Suprapubic skin (tissue), 4 donors: Measurements from ENCODE around the gene IQSEC2. TPM values are rescaled to one million over a fixed set of nuclear protein-coding genes. Genes with fewer than 3 reads are reported as not detected.

Source experiments
- DNase-seq, 2 donors: peaks; one replicate each; pipeline ENCODE4 v3.0.0-alpha.2; 2019; ENCODE audit warnings: low spot score in 2 of 2
- H3K27ac ChIP-seq: fragments of 200-600 bp; sonication (generic); one replicate; pipeline ENCODE4 v1.5.1; 2019
- H3K27me3 ChIP-seq: fragments of 200-600 bp; sonication (generic); one replicate; pipeline ENCODE4 v1.5.1; 2019
- H3K36me3 ChIP-seq: fragments of 200-600 bp; sonication (generic); one replicate; pipeline ENCODE4 v1.5.1; 2019
- H3K4me1 ChIP-seq: fragments of 200-600 bp; sonication (generic); one replicate; pipeline ENCODE4 v1.5.1; 2019
- H3K4me3 ChIP-seq: fragments of 200-600 bp; sonication (generic); one replicate; pipeline ENCODE4 v1.5.1; 2019; ENCODE audit warnings: mild to moderate bottlenecking
- H3K9me3 ChIP-seq: fragments of 200-600 bp; sonication (generic); one replicate; pipeline ENCODE4 v1.5.1; 2019
- EP300 ChIP-seq: sonication (generic); formaldehyde crosslinking; IDR thresholded peaks from one replicate; pipeline ENCODE4 v1.6.1; 2017; ENCODE audit warnings: antibody characterized with exemption
- POLR2A ChIP-seq, 2 donors: fragments of 450-650 bp; IDR thresholded peaks; one replicate each; pipeline ENCODE4 v1.6.1; 2017; ENCODE audit warnings: antibody characterized with exemption in 2 of 2, mild to moderate bottlenecking in 2 of 2, moderate library complexity in 2 of 2
- POLR2AphosphoS5 ChIP-seq, 3 donors: sonication (generic); formaldehyde crosslinking; IDR thresholded peaks; one replicate each; pipeline ENCODE4 v1.6.1; 2017; ENCODE audit warnings: antibody characterized with exemption in 3 of 3
- WGBS: methylation state at CpG from one replicate; pipeline ENCODE4 v1.1.5; 2018; 5-methylcytosine and 5-hydroxymethylcytosine counted together
- total RNA-seq, 4 donors: library from RNA; depleted of rRNA; stranded (reverse); fragments of >200 nt; gene quantifications; one replicate each; pipeline ENCODE4 v1.1.0, GENCODE V29; 2016
- TF ChIP-seq, protein P1 (sequence below), 2 donors: fragments of 200-600 bp in 1 of 2; fragments of 450-650 bp in 1 of 2; sonication (generic) in 1 of 2; IDR thresholded peaks; one replicate each; pipeline ENCODE4 v1.5.1; 2016 to 2019; ENCODE audit warnings: antibody characterized with exemption in 2 of 2, mild to moderate bottlenecking in 1 of 2, moderate library complexity in 1 of 2

The IQSEC2 gene
- total RNA-seq, 4 donors from 2014 or later = 24.4 to 42.1 (median 28.9) TPM

DNA sequence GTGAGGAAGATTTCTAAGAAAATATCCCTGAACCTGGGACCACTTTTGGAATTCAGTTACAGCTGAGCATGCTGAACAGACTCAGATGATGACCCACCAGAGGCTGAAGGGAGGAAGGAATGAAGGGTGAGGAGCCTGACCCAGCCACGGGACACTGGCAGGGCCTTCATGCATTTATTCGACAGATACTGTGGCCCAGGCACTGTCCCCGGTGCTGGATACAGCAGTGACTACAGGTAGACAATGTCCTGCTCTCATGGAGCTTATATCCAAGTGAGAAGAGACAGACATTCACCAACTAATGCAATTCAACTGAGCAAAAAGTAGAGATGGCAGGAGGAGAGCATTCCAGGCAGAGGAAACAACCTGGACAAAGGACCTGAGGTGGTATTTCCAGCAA, 2.2 kb upstream of the IQSEC2 start:
- DNase-seq = no peak
- no peak overlapping the region for H3K4me3 ChIP-seq
- peaks cover 40% of the 10 kb centered on the region for H3K4me1 ChIP-seq
- no peaks in the 10 kb centered on the region for H3K9me3 ChIP-seq
- no peaks in the 10 kb centered on the region for H3K27me3 ChIP-seq
- no peak overlapping the region for H3K27ac ChIP-seq
- no peaks in the 10 kb centered on the region for H3K36me3 ChIP-seq
- TF ChIP-seq EP300 (no peak), POLR2A (IDR thresholded peaks at IDR 0.05) (no peak), POLR2AphosphoS5 (IDR thresholded peaks at IDR 0.05) (no peak)
- TF ChIP-seq, protein P1, sequence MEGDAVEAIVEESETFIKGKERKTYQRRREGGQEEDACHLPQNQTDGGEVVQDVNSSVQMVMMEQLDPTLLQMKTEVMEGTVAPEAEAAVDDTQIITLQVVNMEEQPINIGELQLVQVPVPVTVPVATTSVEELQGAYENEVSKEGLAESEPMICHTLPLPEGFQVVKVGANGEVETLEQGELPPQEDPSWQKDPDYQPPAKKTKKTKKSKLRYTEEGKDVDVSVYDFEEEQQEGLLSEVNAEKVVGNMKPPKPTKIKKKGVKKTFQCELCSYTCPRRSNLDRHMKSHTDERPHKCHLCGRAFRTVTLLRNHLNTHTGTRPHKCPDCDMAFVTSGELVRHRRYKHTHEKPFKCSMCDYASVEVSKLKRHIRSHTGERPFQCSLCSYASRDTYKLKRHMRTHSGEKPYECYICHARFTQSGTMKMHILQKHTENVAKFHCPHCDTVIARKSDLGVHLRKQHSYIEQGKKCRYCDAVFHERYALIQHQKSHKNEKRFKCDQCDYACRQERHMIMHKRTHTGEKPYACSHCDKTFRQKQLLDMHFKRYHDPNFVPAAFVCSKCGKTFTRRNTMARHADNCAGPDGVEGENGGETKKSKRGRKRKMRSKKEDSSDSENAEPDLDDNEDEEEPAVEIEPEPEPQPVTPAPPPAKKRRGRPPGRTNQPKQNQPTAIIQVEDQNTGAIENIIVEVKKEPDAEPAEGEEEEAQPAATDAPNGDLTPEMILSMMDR (IDR thresholded peaks at IDR 0.05) = no peak
- WGBS = 75% methylated on average over 3 of the region's 3 CpGs

DNA sequence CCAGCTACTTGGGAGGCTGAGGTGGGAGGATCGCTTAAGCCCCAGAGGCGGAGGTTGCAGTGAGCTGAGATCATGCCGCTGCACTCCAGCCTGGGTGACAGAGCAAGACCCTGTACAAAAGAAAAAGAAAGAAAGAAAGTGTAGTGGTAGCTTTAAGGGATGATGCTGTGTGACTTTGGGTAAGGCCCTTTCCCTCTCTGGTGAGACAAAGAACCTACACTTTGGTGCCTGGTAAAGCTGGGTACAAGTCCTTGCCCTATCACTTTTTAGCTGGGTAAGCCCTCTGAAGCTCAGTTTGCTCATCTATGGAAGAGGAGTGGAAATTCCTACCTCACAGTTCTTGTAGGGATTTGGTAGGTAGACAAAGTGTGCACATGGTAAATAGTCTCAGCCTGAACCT, 1.7 kb upstream of the IQSEC2 start:
- Histone ChIP-seq H3K27ac (no peak overlapping the region), H3K9me3 (no peaks in the 10 kb centered on the region), H3K27me3 (no peaks in the 10 kb centered on the region), H3K4me1 (peaks cover 37% of the 10 kb centered on the region), H3K4me3 (no peak overlapping the region), H3K36me3 (no peaks in the 10 kb centered on the region)
- no peak for TF ChIP-seq POLR2A (IDR thresholded peaks at IDR 0.05)
- no peak for TF ChIP-seq EP300
- TF ChIP-seq POLR2AphosphoS5 (IDR thresholded peaks at IDR 0.05) = no peak
- TF ChIP-seq, protein P1 (IDR thresholded peaks at IDR 0.05) = no peak
- DNase-seq = no peak
- WGBS = 97% methylated on average over 3 of the region's 3 CpGs

DNA sequence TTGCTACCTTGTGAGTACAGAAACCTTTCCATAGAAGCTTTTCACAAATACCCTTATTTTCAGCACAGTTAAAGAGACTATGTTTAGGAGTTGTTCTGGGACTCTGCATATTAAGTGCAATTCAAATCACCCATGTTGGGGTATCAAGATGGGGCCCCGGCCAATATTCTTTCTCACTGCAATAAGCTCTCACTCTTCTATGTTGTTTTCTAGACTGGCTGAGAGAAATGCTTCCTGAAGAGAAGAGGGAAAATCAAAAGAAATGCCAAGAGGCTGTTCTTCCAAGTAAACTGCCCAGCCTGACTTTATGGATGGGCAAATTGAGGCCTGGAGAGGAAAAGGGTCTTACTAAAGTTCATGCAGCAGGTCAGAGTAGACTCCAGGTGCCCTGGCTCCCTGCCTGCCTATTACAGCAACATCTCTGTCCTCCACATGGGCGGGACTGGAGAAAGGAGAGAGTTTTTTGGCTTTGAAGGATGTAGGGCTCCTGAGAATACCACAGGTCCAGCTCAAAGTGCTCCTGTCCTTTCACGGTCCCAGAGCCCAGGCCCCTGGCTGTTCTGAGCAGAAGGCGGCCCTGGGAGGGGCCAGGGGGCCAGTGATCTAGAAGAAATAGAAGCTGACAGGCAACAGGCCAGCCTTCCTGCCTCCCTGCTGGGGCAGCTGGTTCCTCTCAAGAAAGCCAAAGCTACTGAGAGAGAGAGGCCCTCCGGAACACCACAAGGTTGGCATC, 745 bp upstream of the IQSEC2 start:
- no peaks in the 10 kb centered on the region for H3K36me3 ChIP-seq
- TF ChIP-seq EP300 (no peak), POLR2AphosphoS5 (IDR thresholded peaks at IDR 0.05) (no peak), POLR2A (IDR thresholded peaks at IDR 0.05) (no peak)
- TF ChIP-seq, protein P1 (IDR thresholded peaks at IDR 0.05) = no peak
- H3K4me3 ChIP-seq = no peak overlapping the region
- no peak overlapping the region for H3K27ac ChIP-seq
- H3K27me3 ChIP-seq = no peaks in the 10 kb centered on the region
- DNase-seq = no peak
- peaks cover 27% of the 10 kb centered on the region for H3K4me1 ChIP-seq
- WGBS = 71% methylated on average over 3 of the region's 5 CpGs
- no peaks in the 10 kb centered on the region for H3K9me3 ChIP-seq

DNA sequence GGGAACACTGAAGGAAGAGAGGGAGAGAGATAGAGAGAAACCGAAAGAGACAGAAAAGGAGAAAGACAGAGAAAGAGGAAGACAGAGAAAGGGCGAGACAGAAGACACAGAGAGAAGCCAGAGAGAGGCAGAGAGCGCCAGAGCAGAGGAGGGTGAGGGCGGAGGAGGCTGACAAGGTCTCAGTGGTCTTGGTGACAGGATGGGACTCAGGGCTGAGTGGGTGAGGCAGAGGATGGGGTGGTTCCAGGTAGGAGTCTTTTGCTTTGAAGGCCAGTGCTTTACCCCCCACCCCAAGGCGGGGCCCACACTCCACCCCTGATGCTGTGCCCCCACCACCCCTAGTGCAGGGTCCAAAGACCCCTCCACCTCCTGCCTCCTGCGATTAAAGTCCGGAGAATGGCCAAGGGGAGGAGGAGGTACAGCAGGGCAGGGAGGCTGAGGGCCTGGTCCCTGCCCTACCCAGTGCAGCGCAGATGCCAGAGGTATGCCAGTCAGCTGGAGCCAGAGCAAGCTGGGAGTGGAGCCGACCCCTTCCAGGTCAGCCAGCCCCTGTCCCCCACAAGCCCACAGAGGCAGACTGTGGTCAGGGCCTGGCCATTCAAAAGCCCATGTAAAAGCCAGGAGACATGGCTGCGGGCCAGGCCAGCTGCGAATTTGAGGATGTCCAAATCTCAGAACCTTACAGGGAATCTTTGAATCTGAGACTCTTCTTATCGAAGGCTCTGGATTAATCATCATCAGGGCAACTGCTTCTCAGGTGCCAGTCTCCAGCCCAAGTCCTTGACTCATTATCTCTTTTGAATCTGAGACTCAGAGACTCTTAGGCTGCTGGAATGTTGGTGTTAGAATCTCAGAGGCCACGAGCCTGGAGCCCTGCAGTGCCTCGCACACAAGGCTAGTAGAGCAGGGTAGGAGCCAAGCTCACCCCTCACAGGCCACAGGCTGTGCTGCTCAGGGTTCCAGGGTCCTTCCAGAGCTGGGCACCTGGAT, 758 bp downstream of the IQSEC2 start:
- peak overlapping the region; percentile 76 for H3K27ac ChIP-seq

More for the DNA sequence above, 758 bp downstream of the IQSEC2 start:
- Histone ChIP-seq H3K4me1 (peaks cover 24% of the 10 kb centered on the region), H3K9me3 (no peaks in the 10 kb centered on the region), H3K4me3 (peak overlapping the region; percentile 44), H3K36me3 (no peaks in the 10 kb centered on the region), H3K27me3 (no peaks in the 10 kb centered on the region)
- no peak for DNase-seq
- 52% methylated on average over 8 of the region's 14 CpGs for WGBS
- no peak for TF ChIP-seq POLR2AphosphoS5 (IDR thresholded peaks at IDR 0.05)
- no peak for TF ChIP-seq POLR2A (IDR thresholded peaks at IDR 0.05)
- TF ChIP-seq EP300 = no peak
- TF ChIP-seq, protein P1 (IDR thresholded peaks at IDR 0.05) = no peak
